Measurements from ENCODE around the gene ULK4. TPM values are rescaled to one million over a fixed set of nuclear protein-coding genes. Genes with fewer than 3 reads are reported as not detected.
A peak's percentile ranks its signal among the peaks of the same experiment; 100 is the strongest.

ULK4 gene
- total and polyA plus RNA-seq, 2 donors (not counting 1 experiment from before 2014, with no cell fraction given) = 9.1 to 9.7 TPM

DNA sequence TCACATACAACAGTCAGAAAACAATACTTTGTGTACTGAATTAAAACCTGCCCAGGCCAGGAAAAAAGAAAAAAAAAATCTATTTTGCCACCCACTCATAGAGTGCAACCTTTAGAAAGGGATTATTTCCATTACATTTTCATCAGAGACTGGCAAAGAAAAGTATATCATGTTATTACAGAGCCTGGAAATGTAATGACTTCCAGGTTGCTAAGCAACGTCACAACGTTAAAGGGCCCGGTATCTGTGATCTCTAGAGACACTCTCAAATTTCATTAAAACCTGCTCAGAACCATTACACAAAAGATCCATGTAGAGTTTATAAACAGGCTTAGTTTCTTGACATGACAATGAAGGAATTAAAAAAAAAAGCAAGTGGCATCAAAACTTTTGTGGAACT, 592.1 kb downstream of the ULK4 start:
- no peak overlapping the region for H3K4me3 ChIP-seq (replicated peaks in 1 of 4; ENCODE audit: control extremely low read depth in 1 of 4, insufficient read depth in 1 of 4, low read depth in 3 of 4, low read length in 4 of 4)
- no peaks in the 10 kb centered on the region for H3K36me3 ChIP-seq (ENCODE audit: control insufficient read depth, insufficient read depth, low read length)
- H4K20me1 ChIP-seq (ENCODE audit: control insufficient read depth, extremely low read depth, insufficient read depth, low read length) = no peaks in the 10 kb centered on the region
- no peak overlapping the region for H3K27ac ChIP-seq (ENCODE audit: insufficient read depth, low read length)
- H3K4me2 ChIP-seq (ENCODE audit: extremely low read depth, insufficient read depth, low read length) = no peak overlapping the region
- no peak for DNase-seq (ENCODE audit: low read depth in 2 of 2)
- H3K9me3 ChIP-seq (ENCODE audit: control insufficient read depth, insufficient read depth, low read depth, low read length) = no peaks in the 10 kb centered on the region
- TF ChIP-seq EZH2 (IDR thresholded peaks at IDR 0.05; ENCODE audit: low read length, missing control alignments) = no peak
- TF ChIP-seq, protein P1, sequence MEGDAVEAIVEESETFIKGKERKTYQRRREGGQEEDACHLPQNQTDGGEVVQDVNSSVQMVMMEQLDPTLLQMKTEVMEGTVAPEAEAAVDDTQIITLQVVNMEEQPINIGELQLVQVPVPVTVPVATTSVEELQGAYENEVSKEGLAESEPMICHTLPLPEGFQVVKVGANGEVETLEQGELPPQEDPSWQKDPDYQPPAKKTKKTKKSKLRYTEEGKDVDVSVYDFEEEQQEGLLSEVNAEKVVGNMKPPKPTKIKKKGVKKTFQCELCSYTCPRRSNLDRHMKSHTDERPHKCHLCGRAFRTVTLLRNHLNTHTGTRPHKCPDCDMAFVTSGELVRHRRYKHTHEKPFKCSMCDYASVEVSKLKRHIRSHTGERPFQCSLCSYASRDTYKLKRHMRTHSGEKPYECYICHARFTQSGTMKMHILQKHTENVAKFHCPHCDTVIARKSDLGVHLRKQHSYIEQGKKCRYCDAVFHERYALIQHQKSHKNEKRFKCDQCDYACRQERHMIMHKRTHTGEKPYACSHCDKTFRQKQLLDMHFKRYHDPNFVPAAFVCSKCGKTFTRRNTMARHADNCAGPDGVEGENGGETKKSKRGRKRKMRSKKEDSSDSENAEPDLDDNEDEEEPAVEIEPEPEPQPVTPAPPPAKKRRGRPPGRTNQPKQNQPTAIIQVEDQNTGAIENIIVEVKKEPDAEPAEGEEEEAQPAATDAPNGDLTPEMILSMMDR (conservative IDR thresholded peaks at IDR 0.05 in 1 of 2, IDR thresholded peaks at IDR 0.05 in 1 of 2; ENCODE audit: low read depth in 1 of 2, low read length in 2 of 2) = no peak
- no peaks in the 10 kb centered on the region for H3K79me2 ChIP-seq (ENCODE audit: control insufficient read depth, insufficient read depth, low read length)
- H2AFZ ChIP-seq (ENCODE audit: low read length) = no peak overlapping the region
- H3K9ac ChIP-seq (ENCODE audit: insufficient read depth, low read length) = no peak overlapping the region
- H3K27me3 ChIP-seq (ENCODE audit: control insufficient read depth, insufficient read depth, low read length) = no peaks in the 10 kb centered on the region
- no peaks in the 10 kb centered on the region for H3K4me1 ChIP-seq (ENCODE audit: control insufficient read depth, extremely low read depth, insufficient read depth, low read length)

DNA sequence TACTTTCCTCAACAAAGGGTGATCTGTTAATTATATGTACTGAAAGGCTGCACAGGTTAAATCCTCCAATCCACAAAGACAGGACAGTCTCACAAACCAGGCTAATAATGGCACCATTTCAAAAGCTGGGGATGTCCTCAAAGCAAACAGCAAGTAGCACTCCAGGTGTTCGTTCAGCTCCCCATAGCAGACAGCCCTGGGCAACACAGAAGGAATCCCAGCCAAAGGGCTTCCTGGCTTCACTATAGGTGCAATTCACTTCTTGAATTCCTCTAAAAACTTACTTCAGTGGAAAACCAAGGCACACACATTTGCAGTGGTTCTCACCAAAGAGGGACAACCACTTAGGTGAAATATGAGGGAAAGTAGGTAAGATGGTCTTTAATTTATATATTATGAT, 595.9 kb downstream of the ULK4 start:
- H3K4me2 ChIP-seq (ENCODE audit: extremely low read depth, insufficient read depth, low read length) = no peak overlapping the region
- no peaks in the 10 kb centered on the region for H3K9me3 ChIP-seq (ENCODE audit: control insufficient read depth, insufficient read depth, low read depth, low read length)
- no peak overlapping the region for H2AFZ ChIP-seq (ENCODE audit: low read length)
- no peaks in the 10 kb centered on the region for H3K36me3 ChIP-seq (ENCODE audit: control insufficient read depth, insufficient read depth, low read length)
- no peaks in the 10 kb centered on the region for H3K4me1 ChIP-seq (ENCODE audit: control insufficient read depth, extremely low read depth, insufficient read depth, low read length)
- TF ChIP-seq EZH2 (IDR thresholded peaks at IDR 0.05; ENCODE audit: low read length, missing control alignments) = no peak
- TF ChIP-seq, protein P1 (conservative IDR thresholded peaks at IDR 0.05 in 1 of 2, IDR thresholded peaks at IDR 0.05 in 1 of 2; ENCODE audit: low read depth in 1 of 2, low read length in 2 of 2) = no peak
- no peaks in the 10 kb centered on the region for H4K20me1 ChIP-seq (ENCODE audit: control insufficient read depth, extremely low read depth, insufficient read depth, low read length)
- DNase-seq (ENCODE audit: low read depth in 2 of 2) = no peak
- no peak overlapping the region for H3K4me3 ChIP-seq (replicated peaks in 1 of 4; ENCODE audit: control extremely low read depth in 1 of 4, insufficient read depth in 1 of 4, low read depth in 3 of 4, low read length in 4 of 4)
- H3K9ac ChIP-seq (ENCODE audit: insufficient read depth, low read length) = no peak overlapping the region
- no peaks in the 10 kb centered on the region for H3K79me2 ChIP-seq (ENCODE audit: control insufficient read depth, insufficient read depth, low read length)
- no peak overlapping the region for H3K27ac ChIP-seq (ENCODE audit: insufficient read depth, low read length)
- H3K27me3 ChIP-seq (ENCODE audit: control insufficient read depth, insufficient read depth, low read length) = no peaks in the 10 kb centered on the region

DNA sequence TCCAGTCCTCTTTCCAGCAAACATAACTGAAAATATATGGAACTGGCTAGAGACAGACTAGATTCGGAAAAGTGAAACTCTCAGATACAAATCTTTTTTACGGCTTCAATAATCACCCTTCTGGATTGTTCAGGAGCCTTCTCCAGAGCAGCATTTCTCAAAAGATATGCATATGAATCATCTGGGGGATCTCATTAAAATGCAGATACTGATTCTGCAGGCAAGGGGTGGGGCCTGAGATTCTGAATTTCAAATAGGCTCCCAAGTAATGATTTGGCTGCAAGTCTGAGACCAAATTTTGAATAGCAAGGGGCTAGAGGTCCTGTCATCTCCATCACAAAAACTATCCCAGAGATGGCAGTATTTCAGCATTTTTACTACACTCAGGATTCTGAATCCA, 597.2 kb downstream of the ULK4 start:
- Histone ChIP-seq H3K4me1 (ENCODE audit: control insufficient read depth, extremely low read depth, insufficient read depth, low read length) (no peaks in the 10 kb centered on the region), H3K27ac (ENCODE audit: insufficient read depth, low read length) (no peak overlapping the region), H3K4me2 (ENCODE audit: extremely low read depth, insufficient read depth, low read length) (no peak overlapping the region), H3K27me3 (ENCODE audit: control insufficient read depth, insufficient read depth, low read length) (no peaks in the 10 kb centered on the region), H3K9ac (ENCODE audit: insufficient read depth, low read length) (no peak overlapping the region), H3K79me2 (ENCODE audit: control insufficient read depth, insufficient read depth, low read length) (no peaks in the 10 kb centered on the region), H3K36me3 (ENCODE audit: control insufficient read depth, insufficient read depth, low read length) (no peaks in the 10 kb centered on the region), H3K4me3 (replicated peaks in 1 of 4; ENCODE audit: control extremely low read depth in 1 of 4, insufficient read depth in 1 of 4, low read depth in 3 of 4, low read length in 4 of 4) (no peak overlapping the region), H2AFZ (ENCODE audit: low read length) (no peak overlapping the region), H4K20me1 (ENCODE audit: control insufficient read depth, extremely low read depth, insufficient read depth, low read length) (no peaks in the 10 kb centered on the region), H3K9me3 (ENCODE audit: control insufficient read depth, insufficient read depth, low read depth, low read length) (no peaks in the 10 kb centered on the region)
- DNase-seq (ENCODE audit: low read depth in 2 of 2) = peak in 1 of 2 donors; percentile 50
- TF ChIP-seq, protein P1 (conservative IDR thresholded peaks at IDR 0.05 in 1 of 2, IDR thresholded peaks at IDR 0.05 in 1 of 2; ENCODE audit: low read depth in 1 of 2, low read length in 2 of 2) = no peak
- no peak for TF ChIP-seq EZH2 (IDR thresholded peaks at IDR 0.05; ENCODE audit: low read length, missing control alignments)
